HCT116 (cell line): ENCODE measurements around the gene SEC22C.

Source experiments
- CTCF ChIP-seq, 3 experiments: fragments of 200-600 bp in 1 of 3; sonication (generic) in 1 of 3; IDR thresholded peaks in 2 of 3; conservative IDR thresholded peaks in 1 of 3; 2 replicates each; pipeline ENCODE4 v1.5.1; 2012 to 2017; ENCODE audit warnings: low read depth in 2 of 3, low read length in 2 of 3, antibody characterized with exemption in 1 of 3, borderline replicate concordance in 1 of 3, control low read depth in 1 of 3, mild to moderate bottlenecking in 1 of 3, mixed read lengths in 1 of 3, mixed run types in 1 of 3, moderate library complexity in 1 of 3; ENCODE audit not compliant: insufficient read depth in 1 of 3
- EZH2 ChIP-seq: fragments of 200-600 bp; sonication (generic); IDR thresholded peaks from 2 replicates; pipeline ENCODE4 v1.6.1; 2017; ENCODE audit warnings: antibody characterized with exemption, mixed run types
- JUND ChIP-seq: IDR thresholded peaks from 2 replicates; pipeline ENCODE4 v1.6.1; 2012
- MAX ChIP-seq: IDR thresholded peaks from 2 replicates; pipeline ENCODE4 v1.6.1; 2012
- POLR2A ChIP-seq: IDR thresholded peaks from 2 replicates; pipeline ENCODE4 v1.7.0; 2011; ENCODE audit warnings: borderline replicate concordance; ENCODE audit not compliant: insufficient read depth, insufficient read length; ENCODE audit errors: extremely low read depth
- POLR2AphosphoS5 ChIP-seq: IDR thresholded peaks from 2 replicates; pipeline ENCODE4 v1.6.1; 2011; ENCODE audit warnings: mild to moderate bottlenecking, low read depth, low read length, moderate library complexity
- RAD21 ChIP-seq: IDR thresholded peaks from 2 replicates; pipeline ENCODE4 v1.6.1; 2012; ENCODE audit warnings: low read depth, mild to moderate bottlenecking
- REST ChIP-seq: IDR thresholded peaks from 2 replicates; pipeline ENCODE4 v1.6.1; 2012; ENCODE audit warnings: low read depth
- SP1 ChIP-seq: IDR thresholded peaks from 2 replicates; pipeline ENCODE4 v1.6.1; 2012; ENCODE audit warnings: low read depth
- SRF ChIP-seq: IDR thresholded peaks from 2 replicates; pipeline ENCODE4 v1.6.1; 2012; ENCODE audit warnings: low read depth
- YY1 ChIP-seq: IDR thresholded peaks from 2 replicates; pipeline ENCODE4 v1.6.1; 2011; ENCODE audit warnings: low read length, low read depth, moderate library complexity, mild to moderate bottlenecking; ENCODE audit not compliant: insufficient replicate concordance; ENCODE audit errors: extremely low read depth
- ZNF274 ChIP-seq: fragments of 200-500 bp; sonication (Bioruptor generic); IDR thresholded peaks from 2 replicates; pipeline ENCODE4 v1.6.1; 2014; ENCODE audit warnings: mild to moderate bottlenecking, low read depth, low read length, inconsistent platforms

GRCh38 chr3:42562047-42562907, 19.5 kb downstream of the SEC22C start:
- no peak for TF ChIP-seq CTCF (IDR thresholded peaks at IDR 0.05 in 2 of 3, conservative IDR thresholded peaks at IDR 0.05 in 1 of 3; ENCODE audit: borderline replicate concordance in 1 of 3, insufficient read depth in 1 of 3, low read depth in 2 of 3, low read length in 2 of 3)
- no peak for TF ChIP-seq MAX
- no peak for TF ChIP-seq EZH2
- TF ChIP-seq POLR2A, result no peak
- TF ChIP-seq REST, result no peak
- no peak for TF ChIP-seq POLR2AphosphoS5
- TF ChIP-seq JUND, result no peak
- TF ChIP-seq SP1, result no peak
- no peak for TF ChIP-seq SRF
- no peak for TF ChIP-seq RAD21
- no peak for TF ChIP-seq ZNF274
- no peak for TF ChIP-seq YY1
